Left kidney (tissue), 2 donors: ENCODE results near the gene ME3. TPM values are rescaled to one million over a fixed set of nuclear protein-coding genes. Genes with fewer than 3 reads are reported as not detected.

ENCODE experiments used
- DNase-seq: peaks from one replicate; pipeline ENCODE4 v3.0.0-alpha.2; 2013
- polyA plus RNA-seq: library from polyadenylated mRNA; unstranded; fragments of 120-200 nt; gene quantifications from one replicate; pipeline ENCODE4 v1.2.1, GENCODE V29; 2013; ENCODE audit not compliant: insufficient read length

ME3 gene
- polyA plus RNA-seq, 1 donor: 29.7 TPM

- DNase-seq: no peak
Observed at GRCh38 chr11:86460461-86461385, 211.7 kb downstream of the ME3 start.

- no peak for DNase-seq
Observed at GRCh38 chr11:86459682-86460460, 212.5 kb downstream of the ME3 start.

- no peak for DNase-seq
Observed at GRCh38 chr11:86459002-86459385, 213.4 kb downstream of the ME3 start.

- no peak for DNase-seq
Observed at GRCh38 chr11:86458294-86459001, 214.0 kb downstream of the ME3 start.

GRCh38 chr11:86456075-86456939 is 216.1 kb downstream of the ME3 start:
- DNase-seq: peak; percentile 85

GRCh38 chr11:86453290-86454030 is 219.0 kb downstream of the ME3 start:
- DNase-seq: no peak

GRCh38 chr11:86449993-86450629 is 222.3 kb downstream of the ME3 start:
- DNase-seq: no peak

GRCh38 chr11:86447763-86448480 is 224.5 kb downstream of the ME3 start:
- no peak for DNase-seq

- no peak for DNase-seq
Observed at GRCh38 chr11:86446924-86447285, 225.5 kb downstream of the ME3 start.

- DNase-seq: no peak
Observed at GRCh38 chr11:86446163-86446923, 226.1 kb downstream of the ME3 start.

GRCh38 chr11:86444981-86445380 is 227.4 kb downstream of the ME3 start:
- DNase-seq: no peak

GRCh38 chr11:86443415-86443814 is 229.0 kb downstream of the ME3 start:
- DNase-seq: no peak

GRCh38 chr11:86442827-86443226 is 229.6 kb downstream of the ME3 start:
- no peak for DNase-seq

- no peak for DNase-seq
Observed at GRCh38 chr11:86442420-86442819, 230.0 kb downstream of the ME3 start.

- no peak for DNase-seq
Observed at GRCh38 chr11:86440843-86441242, 231.6 kb downstream of the ME3 start.

- no peak for DNase-seq
Observed at GRCh38 chr11:86440305-86440716, 232.1 kb downstream of the ME3 start.

- no peak for DNase-seq
Observed at GRCh38 chr11:86438685-86439084, 233.7 kb downstream of the ME3 start.

GRCh38 chr11:86435711-86436110 is 236.7 kb downstream of the ME3 start:
- no peak for DNase-seq
